Measurements from ENCODE around the gene FBLN2.

FBLN2 gene

GRCh38 chr3:13665582-13666226, 116.8 kb downstream of the FBLN2 start:
- DNase-seq (ENCODE audit: low spot score) = no peak

GRCh38 chr3:13666227-13666619, 117.3 kb downstream of the FBLN2 start:
- no peak for DNase-seq (ENCODE audit: low spot score)

- DNase-seq (ENCODE audit: low spot score) = no peak
Measured at GRCh38 chr3:13666781-13667709, 118.1 kb downstream of the FBLN2 start.

GRCh38 chr3:13668136-13668535, 119.2 kb downstream of the FBLN2 start:
- no peak for DNase-seq (ENCODE audit: low spot score)

- no peak for DNase-seq (ENCODE audit: low spot score)
Measured at GRCh38 chr3:13669457-13669856, 120.5 kb downstream of the FBLN2 start.

GRCh38 chr3:13670292-13670691, 121.4 kb downstream of the FBLN2 start:
- DNase-seq (ENCODE audit: low spot score) = no peak

- DNase-seq (ENCODE audit: low spot score) = no peak
Measured at GRCh38 chr3:13671482-13672233, 122.7 kb downstream of the FBLN2 start.

- no peak for DNase-seq (ENCODE audit: low spot score)
Measured at GRCh38 chr3:13673207-13673606, 124.3 kb downstream of the FBLN2 start.

GRCh38 chr3:13674538-13675185, 125.7 kb downstream of the FBLN2 start:
- no peak for DNase-seq (ENCODE audit: low spot score)

- DNase-seq (ENCODE audit: low spot score) = no peak
Measured at GRCh38 chr3:13676356-13677017, 127.6 kb downstream of the FBLN2 start.

- no peak for DNase-seq (ENCODE audit: low spot score)
Measured at GRCh38 chr3:13677272-13677671, 128.3 kb downstream of the FBLN2 start.

GRCh38 chr3:13681931-13682330, 133.0 kb downstream of the FBLN2 start:
- no peak for DNase-seq (ENCODE audit: low spot score)

GRCh38 chr3:13682331-13683013, 133.5 kb downstream of the FBLN2 start:
- DNase-seq (ENCODE audit: low spot score) = no peak

- no peak for DNase-seq (ENCODE audit: low spot score)
Measured at GRCh38 chr3:13683288-13683687, 134.4 kb downstream of the FBLN2 start.

- DNase-seq (ENCODE audit: low spot score) = no peak
Measured at GRCh38 chr3:13683772-13684171, 134.8 kb downstream of the FBLN2 start.

- no peak for DNase-seq (ENCODE audit: low spot score)
Measured at GRCh38 chr3:13684350-13684749, 135.4 kb downstream of the FBLN2 start.

- DNase-seq (ENCODE audit: low spot score) = no peak
Measured at GRCh38 chr3:13684854-13685253, 135.9 kb downstream of the FBLN2 start.

- no peak for DNase-seq (ENCODE audit: low spot score)
Measured at GRCh38 chr3:13685721-13686120, 136.8 kb downstream of the FBLN2 start.

GRCh38 chr3:13686367-13687160, 137.6 kb downstream of the FBLN2 start:
- no peak for DNase-seq (ENCODE audit: low spot score)

GRCh38 chr3:13687517-13687943, 138.6 kb downstream of the FBLN2 start:
- DNase-seq (ENCODE audit: low spot score) = no peak
